Activated T-cell treated with anti-CD3 and anti-CD28 coated beads, Interleukin-2, amount 50 U/mL, for 4 hours (primary cell): ENCODE results near the gene LRRC23. TPM values are rescaled to one million over a fixed set of nuclear protein-coding genes. Genes with fewer than 3 reads are reported as not detected.
A peak's percentile ranks its signal among the peaks of the same experiment; 100 is the strongest.

Source experiments
- ATAC-seq, 2 donors: fragments of 200-7000 bp; cut with Tn5 transposase; one replicate each; pipeline ENCODE4 v1.10.0; 2021
- DNase-seq: peaks from one replicate; pipeline ENCODE4 v3.0.0-alpha.2; 2020
- H3K27me3 Mint-ChIP-seq: one replicate; pipeline ENCODE4 v1.8.0; 2021; ENCODE audit warnings: low read depth, mixed read lengths
- H3K36me3 Mint-ChIP-seq: one replicate; pipeline ENCODE4 v1.8.0; 2022; ENCODE audit warnings: mixed read lengths; ENCODE audit not compliant: insufficient read depth
- H3K4me1 Mint-ChIP-seq: one replicate; pipeline ENCODE4 v1.8.0; 2021; ENCODE audit warnings: low read depth, mixed read lengths
- H3K4me3 Mint-ChIP-seq: one replicate; pipeline ENCODE4 v1.8.0; 2021; ENCODE audit warnings: mild to moderate bottlenecking, moderate library complexity, mixed read lengths
- H3K9me3 Mint-ChIP-seq: one replicate; pipeline ENCODE4 v1.8.0; 2021; ENCODE audit warnings: mixed read lengths
- total RNA-seq, 3 donors: library from RNA; stranded (reverse); gene quantifications; one replicate each; pipeline ENCODE4 v1.2.1, GENCODE V29; 2021

LRRC23 gene
- total RNA-seq, 3 donors from 2014 or later: 2.1 to 3.0 (median 3.0) TPM

DNA sequence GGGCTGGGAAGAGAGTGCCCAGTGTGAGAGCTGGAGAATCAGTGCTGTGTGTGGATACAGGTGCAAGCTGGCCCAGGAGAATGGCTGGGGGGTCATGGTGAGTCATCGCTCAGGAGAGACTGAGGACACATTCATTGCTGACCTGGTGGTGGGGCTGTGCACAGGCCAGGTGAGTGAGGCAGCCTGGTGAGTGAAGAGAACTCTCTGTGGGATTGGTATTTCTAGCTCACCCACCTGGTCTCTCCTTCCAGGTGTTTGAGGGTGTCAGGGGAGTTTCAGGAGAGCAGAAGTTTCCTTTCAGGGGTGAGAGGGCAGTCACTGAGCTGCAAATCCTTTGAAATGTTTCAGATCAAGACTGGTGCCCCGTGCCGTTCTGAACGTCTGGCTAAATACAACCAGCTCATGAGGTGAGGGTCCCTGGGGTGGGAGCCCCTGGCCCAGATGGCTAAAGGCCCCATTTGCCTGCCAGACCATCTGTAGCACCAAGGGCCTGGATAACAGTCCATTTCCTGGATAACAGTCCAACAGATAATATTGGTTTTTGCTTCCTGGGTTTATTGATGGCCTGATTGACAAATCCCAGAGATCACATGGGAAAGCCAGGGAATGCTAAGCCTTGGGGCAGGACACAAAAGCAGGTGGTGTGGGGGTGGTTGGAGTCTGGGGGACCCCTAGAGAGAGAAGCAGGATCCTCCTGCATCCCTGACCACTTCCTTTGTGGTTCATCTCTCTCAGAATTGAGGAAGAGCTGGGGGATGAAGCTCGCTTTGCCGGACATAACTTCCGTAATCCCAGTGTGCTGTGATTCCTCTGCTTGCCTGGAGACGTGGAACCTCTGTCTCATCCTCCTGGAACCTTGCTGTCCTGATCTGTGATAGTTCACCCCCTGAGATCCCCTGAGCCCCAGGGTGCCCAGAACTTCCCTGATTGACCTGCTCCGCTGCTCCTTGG, 17.6 kb downstream of the LRRC23 start:
- Mint-ChIP-seq H3K36me3 (peaks cover 14% of the 10 kb centered on the region), H3K27me3 (no peaks in the 10 kb centered on the region)

DNA sequence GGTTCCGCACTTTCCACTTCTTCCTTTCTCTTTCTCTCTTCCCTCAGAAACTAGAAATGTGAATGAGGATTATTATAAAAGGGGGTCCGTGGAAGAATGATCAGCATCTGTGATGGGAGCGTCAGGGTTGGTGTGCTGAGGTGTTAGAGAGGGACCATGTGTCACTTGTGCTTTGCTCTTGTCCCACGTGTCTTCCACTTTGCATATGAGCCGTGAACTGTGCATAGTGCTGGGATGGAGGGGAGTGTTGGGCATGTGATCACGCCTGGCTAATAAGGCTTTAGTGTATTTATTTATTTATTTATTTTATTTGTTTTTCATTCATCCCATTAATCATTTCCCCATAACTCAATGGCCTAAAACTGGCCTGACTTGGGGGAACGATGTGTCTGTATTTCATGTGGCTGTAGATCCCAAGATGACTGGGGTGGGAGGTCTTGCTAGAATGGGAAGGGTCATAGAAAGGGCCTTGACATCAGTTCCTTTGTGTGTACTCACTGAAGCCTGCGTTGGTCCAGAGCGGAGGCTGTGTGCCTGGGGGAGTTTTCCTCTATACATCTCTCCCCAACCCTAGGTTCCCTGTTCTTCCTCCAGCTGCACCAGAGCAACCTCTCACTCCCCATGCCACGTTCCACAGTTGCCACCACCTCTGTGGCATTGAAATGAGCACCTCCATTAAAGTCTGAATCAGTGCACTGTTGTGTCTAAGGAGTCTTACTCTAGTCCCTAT, 18.5 kb downstream of the LRRC23 start:
- DNase-seq: no peak
- peaks cover 31% of the 10 kb centered on the region for H3K4me1 Mint-ChIP-seq
- no peaks in the 10 kb centered on the region for H3K9me3 Mint-ChIP-seq
- peaks cover 14% of the 10 kb centered on the region for H3K36me3 Mint-ChIP-seq
- H3K27me3 Mint-ChIP-seq: no peaks in the 10 kb centered on the region
- H3K4me3 Mint-ChIP-seq: no peak overlapping the region
- no peak for ATAC-seq

More for the DNA sequence above, 17.6 kb downstream of the LRRC23 start:
- Mint-ChIP-seq H3K9me3 (no peaks in the 10 kb centered on the region), H3K4me1 (peaks cover 31% of the 10 kb centered on the region), H3K4me3 (no peak overlapping the region)
- DNase-seq (no peak), ATAC-seq (no peak)

- DNase-seq: no peak
- no peak for ATAC-seq
- H3K4me1 Mint-ChIP-seq: peaks cover 35% of the 10 kb centered on the region
- no peaks in the 10 kb centered on the region for H3K27me3 Mint-ChIP-seq
- no peak overlapping the region for H3K4me3 Mint-ChIP-seq
- no peaks in the 10 kb centered on the region for H3K9me3 Mint-ChIP-seq
- peaks cover 14% of the 10 kb centered on the region for H3K36me3 Mint-ChIP-seq
These were observed 19.2 kb downstream of the LRRC23 start for GRCh38 chr12:6923851-6924250.

GRCh38 chr12:6925239-6925539, 20.6 kb downstream of the LRRC23 start:
- Mint-ChIP-seq H3K4me1 (peaks cover 45% of the 10 kb centered on the region), H3K4me3 (peak overlapping the region; percentile 53), H3K27me3 (no peaks in the 10 kb centered on the region), H3K36me3 (peaks cover 4% of the 10 kb centered on the region), H3K9me3 (no peaks in the 10 kb centered on the region)
- ATAC-seq: no peak
- no peak for DNase-seq

DNA sequence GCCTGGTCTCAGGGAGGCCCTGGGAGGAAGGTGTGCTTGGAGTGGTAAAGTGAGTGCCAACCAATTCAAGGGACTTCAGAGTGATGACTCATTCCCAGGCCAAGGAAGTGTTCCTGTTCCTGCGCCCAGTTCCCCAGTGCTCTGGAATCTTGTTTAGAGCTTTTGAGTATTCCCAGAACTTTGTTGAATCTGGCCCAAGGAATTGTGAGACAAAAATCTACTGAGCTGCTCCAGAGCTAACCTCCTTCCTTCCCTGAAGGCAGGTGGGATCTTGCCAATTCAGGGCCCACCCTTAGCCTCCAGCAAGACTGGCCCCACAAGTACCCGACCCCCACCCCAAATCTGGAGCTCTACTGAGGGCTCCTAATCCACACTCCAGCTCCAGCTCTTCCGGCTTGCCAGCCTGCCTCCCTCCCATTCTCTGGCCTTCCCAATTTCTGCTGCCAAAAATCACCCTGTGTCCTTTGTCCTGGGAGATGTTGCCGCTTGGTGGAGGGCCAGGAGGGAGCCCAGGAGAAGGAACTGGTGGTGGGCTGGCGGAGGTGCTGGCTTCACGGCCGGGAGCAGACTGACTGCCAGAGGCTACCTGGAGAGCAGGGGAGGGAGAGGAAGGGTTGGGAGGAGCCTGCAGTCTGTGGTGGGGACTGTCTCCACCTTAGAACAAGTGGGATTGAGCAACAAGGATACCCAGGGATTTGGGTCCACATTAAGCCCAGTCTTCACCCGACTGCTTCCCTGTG, 21.1 kb downstream of the LRRC23 start:
- peaks cover 4% of the 10 kb centered on the region for H3K36me3 Mint-ChIP-seq
- peak overlapping the region; percentile 20 for H3K4me3 Mint-ChIP-seq
- no peaks in the 10 kb centered on the region for H3K9me3 Mint-ChIP-seq
- DNase-seq: no peak
- peaks cover 47% of the 10 kb centered on the region for H3K4me1 Mint-ChIP-seq
- H3K27me3 Mint-ChIP-seq: no peaks in the 10 kb centered on the region
- ATAC-seq: no peak

GRCh38 chr12:6927379-6928021, 22.9 kb downstream of the LRRC23 start, which contains the start of gene ATN1:
ATN1 (plus strand) TSS chr12:6927959; CDS start chr12:6934002, 6,043 bp downstream.
- Mint-ChIP-seq H3K4me3 (peak within 1 kb of the TSS; percentile 90), H3K27me3 (no peaks in the 10 kb centered on the region), H3K4me1 (peaks cover 57% of the 10 kb centered on the region), H3K36me3 (peaks cover 4% of the 10 kb centered on the region), H3K9me3 (no peaks in the 10 kb centered on the region)
- ATAC-seq (peak; percentile 51 to 54), DNase-seq (peak; percentile 37)

DNA sequence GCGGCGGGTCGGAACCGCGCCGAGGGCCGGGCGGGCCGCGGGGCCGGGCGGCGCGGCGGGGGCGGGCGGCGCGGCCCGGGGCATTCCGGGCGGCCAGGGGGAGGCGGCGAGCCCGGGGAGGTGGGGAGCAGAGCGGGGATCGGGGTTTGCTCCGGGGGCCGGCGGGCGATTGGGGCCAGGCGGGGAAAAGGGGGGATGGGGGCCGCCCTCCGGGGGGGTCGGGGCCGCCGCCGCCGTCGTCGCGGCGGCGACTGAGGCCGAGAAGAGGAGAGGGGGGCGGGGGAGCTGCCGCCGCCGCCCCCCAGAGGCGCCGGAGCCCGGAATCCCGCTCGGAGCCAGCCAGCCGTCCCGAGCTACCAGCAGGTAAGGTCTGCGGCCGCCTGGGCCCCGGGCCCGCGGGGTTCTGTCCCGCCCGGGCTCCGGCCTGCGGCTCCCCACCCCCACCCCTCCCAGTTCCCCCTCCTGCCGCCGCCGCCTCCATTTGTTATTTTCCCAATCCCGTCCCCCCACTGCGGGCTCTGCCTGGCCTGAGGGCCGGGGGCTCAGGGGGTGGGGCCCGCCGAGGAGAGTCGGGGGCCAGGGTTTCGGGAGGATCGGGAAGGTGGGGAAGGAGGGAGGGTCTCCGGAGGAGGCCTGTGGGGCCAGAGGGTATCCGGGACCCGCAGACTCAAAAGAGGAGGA, 23.5 kb downstream of the LRRC23 start:
- H3K4me3 Mint-ChIP-seq: peak overlapping the region; percentile 85
- no peaks in the 10 kb centered on the region for H3K36me3 Mint-ChIP-seq
- H3K27me3 Mint-ChIP-seq: no peaks in the 10 kb centered on the region
- ATAC-seq: peak; percentile 5 to 10
- H3K9me3 Mint-ChIP-seq: no peaks in the 10 kb centered on the region
- H3K4me1 Mint-ChIP-seq: peaks cover 63% of the 10 kb centered on the region
- no peak for DNase-seq

DNA sequence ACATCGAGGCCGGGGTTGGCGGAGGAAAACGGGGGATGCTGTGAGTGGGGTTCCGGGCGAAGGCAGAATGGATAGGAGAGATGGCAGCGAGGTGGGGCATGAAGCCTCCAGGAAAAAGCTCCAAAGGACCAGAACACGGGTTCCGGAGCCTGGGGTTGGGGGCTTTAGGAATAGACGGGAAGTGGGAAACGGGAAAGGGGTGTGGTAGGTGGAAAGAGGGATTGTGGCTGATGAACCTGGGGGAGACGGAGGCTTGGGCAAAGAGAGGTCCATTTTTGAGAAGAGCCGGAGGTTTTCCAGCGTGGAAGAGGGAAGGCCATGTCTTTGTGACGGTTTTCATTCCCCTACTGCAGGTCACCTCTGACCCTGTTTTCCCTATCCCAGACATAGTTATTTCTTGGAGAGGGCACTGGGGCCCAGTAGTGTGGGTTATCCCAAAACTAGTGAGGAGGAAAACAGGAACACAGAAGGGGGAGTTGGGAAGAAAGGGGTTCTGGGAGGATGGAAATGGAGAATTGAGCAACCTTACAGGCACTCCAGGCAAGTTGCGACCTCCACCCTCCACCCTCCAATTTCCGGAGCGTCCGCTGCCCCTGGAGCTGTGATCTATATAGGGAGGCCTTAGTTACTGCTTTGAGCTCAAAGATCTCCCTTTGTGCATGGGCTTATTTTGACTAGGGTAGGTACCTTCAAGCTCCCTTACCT, 24.2 kb downstream of the LRRC23 start:
- Mint-ChIP-seq H3K9me3 (no peaks in the 10 kb centered on the region), H3K4me1 (peaks cover 64% of the 10 kb centered on the region), H3K27me3 (no peaks in the 10 kb centered on the region), H3K36me3 (peaks cover 5% of the 10 kb centered on the region), H3K4me3 (peak overlapping the region; percentile 85)
- ATAC-seq (no peak), DNase-seq (no peak)

DNA sequence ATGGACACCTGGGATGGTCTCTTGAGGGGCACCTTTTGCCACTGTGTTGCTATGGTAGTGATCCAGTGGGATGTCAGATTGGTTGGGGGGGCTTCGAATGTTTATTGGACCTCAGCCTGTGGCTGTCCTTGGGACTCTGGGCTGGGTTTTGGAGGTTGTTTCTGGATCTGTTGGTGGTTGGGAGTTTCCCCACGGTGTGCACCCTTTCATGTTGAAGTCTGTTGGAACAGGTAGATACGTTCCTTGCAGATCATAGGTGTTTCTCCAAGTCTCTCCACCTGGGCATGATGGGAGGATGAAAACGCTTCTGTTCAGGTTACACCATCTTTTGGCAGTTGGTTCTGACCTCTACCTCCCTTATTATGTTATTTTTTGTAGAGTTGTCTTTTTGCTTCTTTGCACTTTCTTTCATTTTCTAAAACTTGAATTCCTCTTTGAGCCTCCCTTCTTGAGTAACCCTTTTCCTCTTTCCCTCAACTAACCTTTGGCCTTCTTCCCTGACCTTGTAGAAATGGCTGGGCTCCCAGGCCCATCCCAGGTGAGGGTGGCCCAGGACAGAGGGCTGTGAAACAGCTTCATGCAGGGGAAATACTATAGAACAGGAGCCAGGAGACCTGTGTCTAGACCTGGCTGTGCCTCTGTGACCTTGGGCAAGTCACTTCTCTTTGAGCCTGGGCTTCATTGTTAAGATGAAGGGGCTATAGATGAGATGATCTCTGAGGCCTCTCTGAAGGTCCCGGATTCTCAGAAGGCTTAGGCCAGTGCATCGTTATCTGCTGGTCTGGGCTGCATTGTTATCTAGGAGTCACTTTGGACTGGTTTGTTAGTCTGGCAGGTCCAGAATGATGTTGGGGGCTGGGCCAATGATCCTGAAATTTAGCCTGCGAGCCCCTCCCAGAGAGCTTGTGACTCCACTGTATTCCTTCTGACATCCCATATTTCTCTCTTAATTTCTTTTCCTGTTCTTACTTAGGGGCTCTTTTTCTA, 25.1 kb downstream of the LRRC23 start:
- no peak for ATAC-seq
- peaks cover 11% of the 10 kb centered on the region for H3K36me3 Mint-ChIP-seq
- peak overlapping the region; percentile 85 for H3K4me3 Mint-ChIP-seq
- H3K4me1 Mint-ChIP-seq: peaks cover 58% of the 10 kb centered on the region
- no peaks in the 10 kb centered on the region for H3K27me3 Mint-ChIP-seq
- H3K9me3 Mint-ChIP-seq: no peaks in the 10 kb centered on the region
- no peak for DNase-seq

- H3K4me3 Mint-ChIP-seq: no peak overlapping the region
These were observed 28.1 kb downstream of the LRRC23 start for GRCh38 chr12:6932766-6933165.

GRCh38 chr12:6934110-6934509, 29.5 kb downstream of the LRRC23 start:
- Mint-ChIP-seq H3K4me3 (no peak overlapping the region), H3K9me3 (no peaks in the 10 kb centered on the region), H3K36me3 (peaks cover 23% of the 10 kb centered on the region), H3K4me1 (peaks cover 61% of the 10 kb centered on the region), H3K27me3 (no peaks in the 10 kb centered on the region)
- ATAC-seq (no peak), DNase-seq (no peak)

More at GRCh38 chr12:6932766-6933165, 28.1 kb downstream of the LRRC23 start:
- H3K4me1 Mint-ChIP-seq: peaks cover 63% of the 10 kb centered on the region
- no peaks in the 10 kb centered on the region for H3K27me3 Mint-ChIP-seq
- DNase-seq (no peak), ATAC-seq (no peak)
- no peaks in the 10 kb centered on the region for H3K9me3 Mint-ChIP-seq
- peaks cover 21% of the 10 kb centered on the region for H3K36me3 Mint-ChIP-seq
